ENCODE data around the gene PROCA1. TPM values are rescaled to one million over a fixed set of nuclear protein-coding genes. Genes with fewer than 3 reads are reported as not detected.

PROCA1 gene
- total RNA-seq, 4 donors from 2014 or later, result 2.6 to 3.6 TPM; not detected in 2

DNA sequence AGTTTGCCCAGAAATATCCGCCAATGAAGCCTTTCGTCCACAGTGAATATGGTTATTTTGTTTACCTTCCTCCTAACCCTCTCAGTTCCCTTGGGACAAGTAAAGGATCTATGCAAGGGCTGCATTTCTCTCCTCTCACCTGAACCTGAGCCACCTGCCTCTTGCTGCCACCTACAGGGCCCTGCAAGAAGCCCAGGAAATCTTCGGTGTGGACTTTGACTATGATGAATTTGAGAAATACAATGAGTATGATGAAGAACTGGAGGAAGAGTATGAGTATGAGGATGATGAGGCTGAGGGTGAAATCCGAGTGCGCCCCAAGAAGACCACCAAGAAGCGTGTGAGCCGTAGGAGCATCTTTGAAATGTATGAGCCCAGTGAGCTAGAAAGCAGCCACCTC is 35.7 kb downstream of the PROCA1 start:
- intact Hi-C loops (cut with DNase I; ENCODE audit: low total_unique reads), result no loop called here
- Histone ChIP-seq H3K36me3 (no peaks in the 10 kb centered on the region), H3K27me3 (no peaks in the 10 kb centered on the region), H3K4me1 (no peaks in the 10 kb centered on the region), H3K9me3 (no peaks in the 10 kb centered on the region), H3K27ac (no peak overlapping the region), H3K4me3 (no peak overlapping the region)
- TF ChIP-seq, protein P1, sequence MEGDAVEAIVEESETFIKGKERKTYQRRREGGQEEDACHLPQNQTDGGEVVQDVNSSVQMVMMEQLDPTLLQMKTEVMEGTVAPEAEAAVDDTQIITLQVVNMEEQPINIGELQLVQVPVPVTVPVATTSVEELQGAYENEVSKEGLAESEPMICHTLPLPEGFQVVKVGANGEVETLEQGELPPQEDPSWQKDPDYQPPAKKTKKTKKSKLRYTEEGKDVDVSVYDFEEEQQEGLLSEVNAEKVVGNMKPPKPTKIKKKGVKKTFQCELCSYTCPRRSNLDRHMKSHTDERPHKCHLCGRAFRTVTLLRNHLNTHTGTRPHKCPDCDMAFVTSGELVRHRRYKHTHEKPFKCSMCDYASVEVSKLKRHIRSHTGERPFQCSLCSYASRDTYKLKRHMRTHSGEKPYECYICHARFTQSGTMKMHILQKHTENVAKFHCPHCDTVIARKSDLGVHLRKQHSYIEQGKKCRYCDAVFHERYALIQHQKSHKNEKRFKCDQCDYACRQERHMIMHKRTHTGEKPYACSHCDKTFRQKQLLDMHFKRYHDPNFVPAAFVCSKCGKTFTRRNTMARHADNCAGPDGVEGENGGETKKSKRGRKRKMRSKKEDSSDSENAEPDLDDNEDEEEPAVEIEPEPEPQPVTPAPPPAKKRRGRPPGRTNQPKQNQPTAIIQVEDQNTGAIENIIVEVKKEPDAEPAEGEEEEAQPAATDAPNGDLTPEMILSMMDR (IDR thresholded peaks at IDR 0.05), result no peak
- no peak for TF ChIP-seq POLR2A (IDR thresholded peaks at IDR 0.05)
- no peak for DNase-seq

DNA sequence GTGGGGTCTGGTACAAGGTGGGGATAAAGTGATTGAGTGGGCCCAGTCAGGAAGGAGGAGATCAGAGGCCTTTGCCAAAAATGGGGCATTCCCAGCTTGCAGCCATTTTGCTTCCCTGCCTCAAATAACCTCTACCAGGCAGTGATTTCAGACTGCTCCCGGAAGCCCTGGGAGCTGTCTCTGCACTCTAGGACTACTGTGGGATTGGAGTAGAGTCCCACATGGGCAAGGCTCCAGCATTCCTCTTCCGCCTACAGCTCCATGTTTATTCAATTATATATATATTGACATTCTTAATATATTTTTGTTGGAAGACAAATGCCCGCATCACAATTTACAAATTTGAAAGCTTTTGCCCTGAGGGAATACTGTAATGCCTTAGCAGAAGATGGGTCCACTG is 36.2 kb downstream of the PROCA1 start:
- Histone ChIP-seq H3K36me3 (no peaks in the 10 kb centered on the region), H3K4me3 (no peak overlapping the region), H3K27me3 (no peaks in the 10 kb centered on the region), H3K4me1 (no peaks in the 10 kb centered on the region), H3K27ac (no peak overlapping the region), H3K9me3 (no peaks in the 10 kb centered on the region)
- no peak for DNase-seq
- no peak for TF ChIP-seq POLR2A (IDR thresholded peaks at IDR 0.05)
- TF ChIP-seq, protein P1 (IDR thresholded peaks at IDR 0.05), result no peak
- intact Hi-C loops (cut with DNase I; ENCODE audit: low total_unique reads), result no loop called here

DNA sequence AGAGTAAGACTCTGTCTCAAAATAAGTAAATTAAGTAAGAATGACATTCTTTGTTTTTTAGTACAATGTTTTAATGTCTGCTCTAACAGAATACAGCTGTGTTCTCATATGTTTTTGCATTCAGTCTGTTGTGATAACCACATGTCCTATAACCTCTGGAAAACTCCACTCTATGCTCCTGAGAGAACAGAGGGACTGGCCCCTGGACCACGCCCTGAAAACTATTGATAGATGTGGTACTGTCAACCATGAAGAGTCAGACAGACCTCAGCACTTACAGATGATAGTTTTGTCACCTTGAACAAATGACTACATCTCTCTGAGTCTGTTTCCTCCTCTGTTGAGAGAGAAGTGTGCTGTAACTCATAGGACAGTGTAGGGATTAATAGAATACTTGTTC is 41.8 kb downstream of the PROCA1 start:
- Histone ChIP-seq H3K36me3 (no peaks in the 10 kb centered on the region), H3K27me3 (no peaks in the 10 kb centered on the region), H3K4me1 (no peaks in the 10 kb centered on the region), H3K27ac (no peak overlapping the region), H3K4me3 (no peak overlapping the region), H3K9me3 (no peaks in the 10 kb centered on the region)
- TF ChIP-seq POLR2A (IDR thresholded peaks at IDR 0.05), result no peak
- TF ChIP-seq, protein P1 (IDR thresholded peaks at IDR 0.05), result no peak
- intact Hi-C loops (cut with DNase I; ENCODE audit: low total_unique reads), result no loop called here
- no peak for DNase-seq

DNA sequence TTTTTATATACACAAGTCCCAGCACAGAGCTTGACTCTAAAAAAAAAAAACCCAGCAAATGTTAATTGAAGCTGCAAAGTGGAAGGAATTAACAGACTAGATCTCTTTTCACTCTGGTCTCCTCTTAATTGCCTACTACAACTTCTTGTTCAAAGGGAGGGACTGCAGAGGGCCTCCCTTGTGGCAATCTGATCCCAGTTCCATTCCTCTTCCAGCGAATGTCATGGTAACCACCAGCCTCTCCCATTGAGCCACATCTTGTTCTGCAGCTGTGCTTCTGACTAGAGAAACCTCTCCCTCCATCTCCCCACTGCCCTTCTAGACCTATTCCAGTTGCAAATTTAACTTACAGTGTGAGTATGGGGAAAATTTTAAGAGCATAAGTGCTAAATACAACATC is 43.8 kb downstream of the PROCA1 start:
- no peak for TF ChIP-seq POLR2A (IDR thresholded peaks at IDR 0.05)
- TF ChIP-seq, protein P1 (IDR thresholded peaks at IDR 0.05), result no peak
- Histone ChIP-seq H3K4me1 (peaks cover 0 to 10% of the 10 kb centered on the region in 2 donors), H3K36me3 (no peaks in the 10 kb centered on the region), H3K27ac (no peak overlapping the region), H3K27me3 (no peaks in the 10 kb centered on the region), H3K9me3 (no peaks in the 10 kb centered on the region), H3K4me3 (no peak overlapping the region)
- DNase-seq, result no peak
- intact Hi-C loops (cut with DNase I; ENCODE audit: low total_unique reads), result no loop called here

DNA sequence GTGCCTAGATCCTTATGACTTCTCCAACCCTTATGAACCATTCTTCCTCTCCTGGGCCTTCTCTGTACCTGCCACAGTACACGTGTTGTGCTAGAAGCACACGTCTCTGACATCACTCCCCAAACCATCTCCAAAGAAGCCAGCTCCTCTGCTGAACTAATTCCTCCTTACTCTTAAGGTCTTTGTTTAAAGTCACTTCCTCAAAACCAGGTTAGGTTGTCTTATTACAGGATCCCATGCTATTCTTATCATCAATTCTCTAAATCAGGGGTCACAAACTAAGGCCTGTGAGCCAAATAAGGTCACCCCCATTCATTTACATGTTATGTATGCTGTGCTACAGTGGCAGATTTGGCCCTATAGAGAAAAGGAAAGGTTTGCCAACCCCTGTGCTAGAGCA is 45.7 kb downstream of the PROCA1 start:
- no peak overlapping the region for H3K4me3 ChIP-seq
- H3K27ac ChIP-seq, result no peak overlapping the region
- peaks cover 0 to 12% of the 10 kb centered on the region in 2 donors for H3K4me1 ChIP-seq
- no peaks in the 10 kb centered on the region for H3K27me3 ChIP-seq
- H3K9me3 ChIP-seq, result no peaks in the 10 kb centered on the region
- no peak for DNase-seq
- intact Hi-C loops (cut with DNase I; ENCODE audit: low total_unique reads), result no loop called here
- no peaks in the 10 kb centered on the region for H3K36me3 ChIP-seq
- TF ChIP-seq, protein P1 (IDR thresholded peaks at IDR 0.05), result no peak
- no peak for TF ChIP-seq POLR2A (IDR thresholded peaks at IDR 0.05)
